Adrenal gland (tissue), 12 donors: ENCODE data around the gene TFDP2. TPM values are rescaled to one million over a fixed set of nuclear protein-coding genes. Genes with fewer than 3 reads are reported as not detected.
A peak's percentile ranks its signal among the peaks of the same experiment; 100 is the strongest.

Experiments
- DNase-seq, 7 donors: peaks; one replicate each; pipeline ENCODE4 v3.0.0-alpha.2; 2019 to 2020
- H3K27ac ChIP-seq, 5 donors: fragments of 200-600 bp; sonication (generic) in 4 of 5; 1 replicate in 3 of 5; 2 replicates in 2 of 5; pipeline versions ENCODE4 v1.5.1 to v1.8.0; 2016 to 2020; ENCODE audit warnings: mild to moderate bottlenecking in 1 of 5
- H3K27me3 ChIP-seq: fragments of 200-600 bp; 2 replicates; pipeline ENCODE4 v1.8.0; 2021
- H3K36me3 ChIP-seq, 2 donors: fragments of 200-600 bp; replicated peaks in 1 of 2; 1 replicate in 1 of 2; 2 replicates in 1 of 2; pipeline versions ENCODE4 v1.5.1 to v1.8.0; 2018 to 2022
- H3K4me1 ChIP-seq, 2 donors: fragments of 200-600 bp; replicated peaks in 1 of 2; 1 replicate in 1 of 2; 2 replicates in 1 of 2; pipeline versions ENCODE4 v1.5.1 to v1.8.0; 2018 to 2021
- H3K4me3 ChIP-seq, 4 donors: fragments of 200-600 bp; sonication (generic) in 3 of 4; one replicate each; pipeline ENCODE4 v1.5.1; 2016 to 2018
- H3K9me3 ChIP-seq, 3 donors: fragments of 200-600 bp; sonication (generic) in 1 of 3; replicated peaks in 1 of 3; 1 replicate in 2 of 3; 2 replicates in 1 of 3; pipeline versions ENCODE4 v1.5.1 to v1.8.0; 2016 to 2021
- CTCF ChIP-seq, 6 experiments: fragments of 450-650 bp in 4 of 6; fragments of 200-600 bp in 2 of 6; sonication (generic) in 1 of 6; IDR thresholded peaks; 1 replicate in 5 of 6; 2 replicates in 1 of 6; pipeline versions ENCODE4 v1.5.1 to v1.8.0; 2016 to 2021; ENCODE audit warnings: antibody characterized with exemption in 6 of 6, mild to moderate bottlenecking in 2 of 6, moderate library complexity in 1 of 6
- POLR2A ChIP-seq, 2 donors: fragments of 450-650 bp; IDR thresholded peaks; one replicate each; pipeline ENCODE4 v1.6.1; 2017; ENCODE audit warnings: antibody characterized with exemption in 2 of 2, mild to moderate bottlenecking in 2 of 2, moderate library complexity in 1 of 2
- WGBS, 4 donors: extraction: QIAGEN DNeasy Blood & Tissue Kit in 2 of 4; methylation state at CpG; one replicate each; pipeline versions ENCODE4 v1.1.5 to v1.1.7; 2013 to 2017; 5-methylcytosine and 5-hydroxymethylcytosine counted together
- intact Hi-C, 2 donors: fragments of 100-400 bp; cut with DNase I; formaldehyde crosslinking; loops; one replicate each; pipeline versions ENCODE4 v1.14.1 to v1.15.0; 2022 to 2023
- polyA plus RNA-seq, 3 donors: library from polyadenylated mRNA; stranded (reverse); fragments of 200-250 nt in 2 of 3; fragments of 350-450 nt in 1 of 3; fragmentation: Illumina TruSeq in 1 of 3; extraction: RNeasy Lipid Tissue Mini Kit (QIAGEN cat#74804) in 1 of 3; gene quantifications; one replicate each; pipeline ENCODE4 v1.2.3, GENCODE V29; 2013 to 2014
- total RNA-seq, 9 donors: library from RNA; depleted of rRNA in 4 of 9; stranded (reverse); fragments of >200 nt in 4 of 9; fragments of 120-200 nt in 1 of 9; fragmentation: NEBNext Ultra II Directional in 1 of 9; extraction: Animal tissue kit (Norgen Biotek cat#: 25700) in 1 of 9; gene quantifications; one replicate each; pipeline versions ENCODE4 v1.1.0 to v1.2.4, GENCODE V29; 2013 to 2023
- donor health status: healthy with polysubstance abuse.
- donor health status: Bipolar disorder and iron deficiency.
- donor health status: DM: yes; HTN: yes; CAD: no.
- donor health status: DM: no; HTN: no; CAD: no.
- donor health status: DM: no; HTN: no; CAD: no.
- donor health status: DM: yes; HTN: yes; CAD: no.

The TFDP2 gene
- total and polyA plus RNA-seq, 12 donors, result 11.8 to 165 (median 62.0) TPM

- H3K4me3 ChIP-seq, result no peak overlapping the region
- no peaks in the 10 kb centered on the region for H3K4me1 ChIP-seq
- no peaks in the 10 kb centered on the region for H3K27me3 ChIP-seq
- intact Hi-C loops, result no loop called here
- DNase-seq, result peak in 1 of 7 donors; percentile 21
- TF ChIP-seq POLR2A (IDR thresholded peaks at IDR 0.05) (no peak), CTCF (IDR thresholded peaks at IDR 0.05) (no peak)
- no peaks in the 10 kb centered on the region for H3K9me3 ChIP-seq
- H3K27ac ChIP-seq, result no peak overlapping the region
- 90 to 98% (median 94%) methylated on average over 2 of the region's 2 CpGs for WGBS, 4 donors
- peaks cover 0 to 33% of the 10 kb centered on the region in 2 donors for H3K36me3 ChIP-seq
Measured at GRCh38 chr3:141921316-141921715, 228.0 kb downstream of the TFDP2 start.

GRCh38 chr3:141920701-141921100 lies 228.6 kb downstream of the TFDP2 start:
- peak in 2 of 7 donors; percentile 2 to 40 for DNase-seq
- no peaks in the 10 kb centered on the region for H3K27me3 ChIP-seq
- 87 to 95% (median 91%) methylated on average over 4 of the region's 4 CpGs for WGBS, 4 donors
- no peaks in the 10 kb centered on the region for H3K4me1 ChIP-seq
- H3K4me3 ChIP-seq, result no peak overlapping the region
- no peak overlapping the region for H3K27ac ChIP-seq
- TF ChIP-seq POLR2A (IDR thresholded peaks at IDR 0.05) (no peak), CTCF (IDR thresholded peaks at IDR 0.05) (no peak)
- no peaks in the 10 kb centered on the region for H3K9me3 ChIP-seq
- peaks cover 0 to 33% of the 10 kb centered on the region in 2 donors for H3K36me3 ChIP-seq
- intact Hi-C loops, result no loop called here

- 67 to 74% (median 68%) methylated on average over 2 of the region's 2 CpGs for WGBS, 4 donors
- Histone ChIP-seq H3K4me3 (no peak overlapping the region), H3K4me1 (no peaks in the 10 kb centered on the region), H3K9me3 (no peaks in the 10 kb centered on the region), H3K27ac (no peak overlapping the region), H3K27me3 (no peaks in the 10 kb centered on the region), H3K36me3 (peaks cover 0 to 28% of the 10 kb centered on the region in 2 donors)
- TF ChIP-seq POLR2A (IDR thresholded peaks at IDR 0.05) (no peak), CTCF (IDR thresholded peaks at IDR 0.05) (no peak)
- intact Hi-C loops, result loop anchor here in 1 of 2 donors (10.0 kb wide), 1 partner anchor 331 kb away; no protein-coding TSS in a partner anchor
- DNase-seq, result no peak
Measured at GRCh38 chr3:141915766-141916165, 233.6 kb downstream of the TFDP2 start.

GRCh38 chr3:141915016-141915415 lies 234.3 kb downstream of the TFDP2 start:
- H3K36me3 ChIP-seq, result peaks cover 0 to 23% of the 10 kb centered on the region in 2 donors
- TF ChIP-seq CTCF (IDR thresholded peaks at IDR 0.05) (no peak), POLR2A (IDR thresholded peaks at IDR 0.05) (no peak)
- 93 to 97% (median 94%) methylated on average over 5 of the region's 5 CpGs for WGBS, 4 donors
- no peak overlapping the region for H3K4me3 ChIP-seq
- DNase-seq, result peak in 1 of 7 donors; percentile 3
- H3K9me3 ChIP-seq, result no peaks in the 10 kb centered on the region
- H3K27ac ChIP-seq, result peak overlapping the region in 1 of 5 donors; percentile 10
- no peaks in the 10 kb centered on the region for H3K27me3 ChIP-seq
- H3K4me1 ChIP-seq, result no peaks in the 10 kb centered on the region
- intact Hi-C loops, result loop anchor here in 1 of 2 donors (10.0 kb wide), 1 partner anchor 330 kb away; no protein-coding TSS in a partner anchor
